ENCODE data around the gene RNF223.
"Not testable (repeated sequence)": the region's sequence is repeated elsewhere in the genome, so short reads cannot be mapped to it uniquely, and the experiment has no call there.

The RNF223 gene

DNA sequence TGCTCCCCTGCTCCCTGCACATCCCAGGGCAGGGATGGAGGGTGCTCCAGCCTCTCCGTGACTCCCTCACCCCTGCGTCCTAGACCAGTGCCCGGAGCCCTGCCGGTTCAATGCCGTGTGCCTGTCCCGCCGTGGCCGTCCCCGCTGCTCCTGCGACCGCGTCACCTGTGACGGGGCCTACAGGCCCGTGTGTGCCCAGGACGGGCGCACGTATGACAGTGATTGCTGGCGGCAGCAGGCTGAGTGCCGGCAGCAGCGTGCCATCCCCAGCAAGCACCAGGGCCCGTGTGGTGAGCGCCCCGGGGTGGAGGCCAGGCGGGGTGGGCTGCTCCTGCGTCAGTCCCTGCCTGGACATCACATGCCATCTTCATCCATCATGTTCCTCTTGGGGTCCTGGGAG is 32.2 kb downstream of the RNF223 start:
- DNase-seq: no peak

GRCh38 chr1:1041092-1041523 is 33.0 kb downstream of the RNF223 start:
- DNase-seq: no peak

GRCh38 chr1:1040004-1040991 is 33.8 kb downstream of the RNF223 start:
- DNase-seq: peak; percentile 78

DNA sequence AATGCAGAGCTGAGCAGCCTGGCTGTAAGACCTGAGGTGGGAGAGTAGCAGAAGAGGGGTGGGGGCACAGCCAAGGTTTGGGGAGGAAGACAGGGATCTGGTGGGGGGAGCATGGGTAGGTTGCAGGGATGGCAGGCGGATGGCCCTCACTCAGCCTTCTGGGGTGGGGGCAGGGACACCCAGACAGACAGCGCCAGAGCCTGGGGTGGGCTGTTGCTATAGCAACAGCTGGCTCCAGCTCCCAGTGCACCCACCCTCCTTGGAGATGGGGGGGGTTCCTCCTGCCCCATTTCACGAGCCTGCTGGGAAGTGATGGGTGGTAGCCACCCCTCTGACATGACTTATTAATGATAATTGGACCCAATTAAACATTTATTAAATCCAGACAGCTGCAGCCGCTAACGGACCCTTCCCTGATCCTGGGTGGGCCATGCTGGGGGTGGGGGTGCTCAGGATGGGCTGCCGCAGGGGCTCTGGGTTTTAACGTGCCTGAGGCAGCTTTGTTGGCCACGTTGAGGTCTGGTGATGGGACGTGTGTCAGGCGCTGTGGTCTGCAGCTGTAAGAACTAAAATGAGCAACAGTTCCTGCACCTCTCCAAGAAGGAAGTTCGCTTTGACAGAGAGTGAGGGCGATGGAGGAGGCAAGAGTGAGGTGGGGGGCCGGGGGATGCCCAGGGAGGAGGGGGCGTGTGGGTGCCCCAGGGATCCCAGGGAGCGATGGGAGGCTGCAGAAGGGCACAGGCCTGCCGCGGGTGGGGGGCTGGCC is 34.8 kb downstream of the RNF223 start:
- no peak for DNase-seq

DNA sequence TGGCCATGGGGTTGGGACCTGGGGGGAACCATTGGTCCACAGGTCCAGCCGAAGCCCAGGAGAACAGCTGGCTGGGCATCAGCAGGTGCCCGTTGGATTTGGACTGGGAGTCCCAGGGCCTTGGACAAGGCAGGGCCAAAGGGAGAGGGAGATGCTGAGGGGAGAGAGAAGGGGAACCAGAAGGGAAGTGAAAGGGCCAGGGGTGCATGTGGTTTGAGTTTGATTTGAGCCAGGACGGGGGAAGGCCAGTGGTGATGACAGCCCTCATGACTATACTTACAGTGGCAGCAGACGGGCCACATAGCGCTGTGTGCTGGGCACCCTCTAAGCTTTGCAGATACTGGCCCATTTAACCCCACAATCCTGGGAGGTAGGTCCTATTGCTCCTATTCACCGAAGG is 35.4 kb downstream of the RNF223 start:
- DNase-seq: no peak

DNA sequence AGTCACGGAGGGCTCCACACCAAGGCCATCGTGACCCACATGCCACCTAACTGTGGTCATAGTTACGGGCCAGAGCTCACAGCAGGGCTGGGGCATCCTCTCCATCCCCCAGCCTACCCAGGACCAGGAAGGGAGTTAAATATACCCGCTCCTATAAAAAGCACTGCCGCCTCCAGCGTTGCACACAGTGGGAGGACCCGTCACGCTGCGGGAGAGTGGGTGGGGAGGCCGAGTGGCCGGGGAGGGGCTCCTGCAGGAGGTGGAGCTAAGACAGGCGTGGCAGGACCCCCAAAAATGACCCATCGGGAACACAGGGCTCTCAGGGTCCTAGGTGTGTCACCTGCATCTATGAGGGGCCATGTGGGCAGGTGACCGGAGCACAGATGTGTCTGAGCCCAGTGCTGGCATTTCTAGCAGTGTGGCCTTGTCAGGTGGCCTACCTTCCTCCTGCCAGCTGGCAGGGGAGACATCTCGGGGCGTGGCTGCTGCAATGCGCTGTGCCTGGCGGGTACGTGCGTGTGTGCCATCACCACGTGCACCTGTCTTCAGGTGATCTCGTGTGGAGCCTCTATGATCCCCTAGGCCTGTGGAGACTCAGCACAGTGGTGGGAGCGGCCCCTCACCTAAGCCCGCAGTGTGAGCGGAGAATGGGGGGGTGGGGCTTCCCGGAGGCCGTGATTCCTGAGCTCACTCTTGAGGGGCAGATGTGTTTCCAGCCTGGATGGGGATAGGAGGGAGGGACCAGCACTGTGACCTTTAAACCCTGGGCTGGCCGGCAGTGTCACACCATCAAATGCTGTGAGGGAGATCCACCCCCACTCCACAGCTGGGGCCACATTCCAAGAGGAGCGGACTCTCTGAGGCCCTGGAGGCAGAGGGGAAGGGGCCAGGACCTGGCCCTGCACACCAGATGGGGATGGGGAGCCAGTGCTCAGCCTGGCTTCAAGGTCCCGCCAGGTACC is 36.5 kb downstream of the RNF223 start:
- DNase-seq: no peak

DNA sequence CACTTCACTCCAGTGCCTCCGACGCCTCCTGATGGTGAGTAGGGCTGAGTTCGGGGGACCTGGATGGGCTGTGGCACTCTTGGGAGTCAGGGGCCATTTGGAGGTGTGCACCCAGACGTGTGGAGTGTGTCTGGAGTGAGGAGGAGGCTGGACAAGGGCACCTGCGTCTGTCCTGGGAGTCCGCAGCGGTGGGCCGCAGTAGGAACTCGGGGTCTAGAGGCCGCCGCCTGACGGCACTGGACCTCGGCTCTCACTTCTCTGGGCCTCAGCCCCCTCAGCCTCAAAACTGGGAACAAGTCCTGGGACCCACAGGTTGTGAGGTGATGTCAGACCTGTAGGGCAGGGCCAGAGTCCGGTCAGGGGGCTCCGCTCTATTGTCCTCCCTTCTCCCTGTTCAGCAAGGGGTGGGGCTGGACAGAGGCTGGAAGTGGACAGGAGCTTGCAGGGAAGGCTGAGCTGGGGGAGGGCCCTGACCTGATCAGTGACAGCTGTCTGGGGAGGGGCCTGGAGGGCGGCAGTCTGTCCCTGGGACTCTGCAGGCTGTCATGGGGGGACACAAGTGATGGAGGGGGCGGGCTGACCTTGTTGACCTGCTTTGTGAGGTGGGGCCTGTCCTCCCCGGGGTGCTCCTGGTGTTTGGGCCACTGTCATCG is 38.7 kb downstream of the RNF223 start:
- no peak for DNase-seq

- no peak for DNase-seq
Measured at GRCh38 chr1:1034439-1034781, 39.7 kb downstream of the RNF223 start.

DNA sequence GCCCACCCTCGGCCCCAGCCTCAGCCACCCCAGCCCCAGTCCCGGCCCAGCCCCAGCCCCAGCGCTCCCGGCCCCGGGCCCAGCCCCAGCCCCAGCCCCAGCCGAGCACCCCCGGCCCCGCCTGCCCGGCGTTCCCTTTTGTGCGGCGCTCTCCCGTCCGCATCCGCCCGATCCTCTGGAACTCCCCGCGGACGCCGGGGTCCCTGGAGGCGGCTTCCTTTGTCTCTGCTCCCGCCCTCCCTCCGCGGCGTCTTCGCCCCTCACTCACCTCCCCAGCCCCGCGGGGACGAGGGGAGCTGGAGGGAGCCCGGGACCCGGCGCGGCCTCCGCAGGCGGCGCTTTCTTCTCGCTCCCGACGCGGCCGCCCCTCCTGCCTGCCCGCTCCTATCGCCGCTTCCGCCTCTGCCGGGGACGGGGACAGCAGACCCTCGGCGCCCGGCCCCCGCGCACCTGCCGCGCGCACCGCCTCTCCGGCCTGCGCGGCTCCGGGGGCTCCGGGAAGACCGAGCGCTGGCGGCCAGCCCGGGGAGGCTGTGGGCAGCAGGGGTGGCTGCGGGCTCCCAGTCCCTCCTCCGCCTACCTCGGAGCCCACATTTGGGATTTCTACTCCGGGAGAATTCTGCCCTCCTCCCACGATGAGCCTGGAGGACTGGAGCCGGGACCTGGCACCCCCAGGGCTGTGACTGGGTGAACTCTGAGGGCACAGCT is 40.2 kb downstream of the RNF223 start:
- DNase-seq: no peak

DNA sequence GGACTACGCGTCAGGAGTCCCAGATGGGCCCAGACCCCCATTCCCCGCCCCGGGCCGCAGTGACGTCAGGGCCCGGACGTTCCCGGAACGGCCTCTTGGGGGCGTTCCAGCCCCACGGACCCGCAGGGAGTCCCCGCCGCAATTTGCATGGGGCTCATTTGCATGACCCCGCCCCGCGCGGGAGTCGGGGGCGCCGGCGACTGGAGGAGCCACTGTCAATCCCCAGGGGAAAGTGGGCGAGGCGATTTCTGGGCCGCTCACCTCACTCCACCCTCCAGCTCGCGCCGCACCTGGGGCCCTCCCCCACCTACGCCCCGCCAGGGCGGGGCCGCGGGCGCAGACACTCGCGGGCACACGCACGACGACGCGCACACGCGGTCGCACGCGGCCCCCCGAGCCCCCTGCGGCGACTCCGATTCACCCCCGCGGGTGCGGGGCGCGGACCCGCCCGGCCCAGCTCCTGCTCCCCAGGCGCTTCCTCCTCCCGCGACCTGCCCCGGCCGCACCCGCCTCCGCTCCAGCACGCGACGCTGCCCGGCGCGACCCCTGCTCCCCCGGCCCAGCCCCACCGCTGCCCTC is 41.0 kb downstream of the RNF223 start:
- peak; percentile 75 for DNase-seq

- DNase-seq: no peak
Measured at GRCh38 chr1:1032424-1032823, 41.7 kb downstream of the RNF223 start.

GRCh38 chr1:1031659-1032235 is 42.4 kb downstream of the RNF223 start:
- no peak for DNase-seq

DNA sequence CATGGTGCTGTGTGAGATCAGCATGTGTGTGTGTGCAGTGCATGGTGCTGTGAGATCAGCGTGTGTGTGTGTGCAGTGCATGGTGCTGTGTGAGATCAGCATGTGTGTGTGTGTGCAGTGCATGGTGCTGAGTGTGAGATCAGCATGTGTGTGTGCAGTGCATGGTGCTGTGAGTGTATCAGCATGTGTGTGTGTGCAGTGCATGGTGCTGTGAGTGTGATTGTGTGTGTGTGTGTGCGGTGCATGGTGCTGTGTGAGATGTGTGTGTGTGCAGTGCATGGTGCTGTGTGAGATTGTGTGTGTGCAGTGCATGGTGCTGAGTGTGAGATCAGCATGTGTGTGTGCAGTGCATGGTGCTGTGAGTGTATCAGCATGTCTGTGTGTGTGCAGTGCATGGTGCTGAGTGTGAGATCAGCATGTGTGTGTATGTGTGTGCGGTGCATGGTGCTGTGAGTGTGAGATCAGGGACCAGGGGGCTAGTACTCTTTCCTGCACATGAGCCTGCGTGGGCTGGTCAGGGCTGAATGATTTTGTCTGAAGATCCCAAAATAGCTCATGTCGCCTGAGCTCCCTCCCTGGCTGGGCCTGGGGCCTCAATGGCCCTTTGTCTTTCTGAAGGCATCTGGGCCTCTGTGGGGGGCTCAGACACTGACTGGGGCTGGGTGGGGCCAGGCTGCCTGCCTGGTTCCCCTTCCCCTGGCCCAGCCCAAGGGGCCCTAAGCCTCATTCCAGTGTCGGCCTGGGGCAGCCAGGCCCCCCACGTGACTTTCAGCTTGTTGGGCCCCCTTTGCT is 43.0 kb downstream of the RNF223 start:
- DNase-seq: not testable (repeated sequence)

- DNase-seq: no peak
Measured at GRCh38 chr1:1027791-1028190, 46.3 kb downstream of the RNF223 start.

DNA sequence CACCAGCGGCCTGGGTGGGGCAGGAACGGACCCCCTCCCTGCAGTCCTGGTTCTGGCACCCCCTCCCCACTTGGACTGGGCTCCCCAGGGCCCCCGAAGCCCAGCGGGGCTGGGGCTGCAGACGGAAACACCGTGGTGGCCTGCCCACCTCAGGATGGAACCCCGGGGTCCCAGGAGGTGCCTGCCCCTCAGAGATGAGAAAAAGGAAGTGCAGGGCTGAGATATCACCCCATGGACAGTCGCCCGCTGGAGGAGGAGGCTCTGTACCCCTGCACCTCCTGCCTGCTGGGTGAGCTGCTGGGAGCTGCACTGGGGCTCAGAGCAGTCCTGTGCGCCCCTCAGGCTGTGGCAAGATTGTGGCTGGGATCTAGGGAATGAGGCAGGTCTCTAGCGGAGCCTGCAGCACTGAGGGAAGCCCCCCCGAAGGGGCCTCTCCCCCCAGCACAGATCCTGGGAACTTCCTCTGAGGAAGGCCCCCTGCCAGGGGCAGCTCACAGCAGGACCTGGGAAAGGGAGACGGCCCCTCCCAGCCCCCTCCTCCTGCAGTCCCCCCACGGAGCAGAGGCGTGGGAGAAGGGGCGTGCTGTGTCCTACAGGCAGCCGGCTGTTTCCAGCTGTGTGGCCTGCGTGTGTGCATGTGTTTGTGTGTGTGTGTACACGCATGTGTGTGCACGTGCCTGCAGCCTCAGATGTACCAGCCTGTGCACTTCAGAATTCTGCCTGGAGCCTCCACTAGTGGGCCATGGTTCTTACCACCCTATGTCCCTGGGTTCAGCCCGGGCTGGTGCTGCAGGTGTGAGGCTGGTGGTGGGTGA is 47.3 kb downstream of the RNF223 start:
- DNase-seq: no peak

DNA sequence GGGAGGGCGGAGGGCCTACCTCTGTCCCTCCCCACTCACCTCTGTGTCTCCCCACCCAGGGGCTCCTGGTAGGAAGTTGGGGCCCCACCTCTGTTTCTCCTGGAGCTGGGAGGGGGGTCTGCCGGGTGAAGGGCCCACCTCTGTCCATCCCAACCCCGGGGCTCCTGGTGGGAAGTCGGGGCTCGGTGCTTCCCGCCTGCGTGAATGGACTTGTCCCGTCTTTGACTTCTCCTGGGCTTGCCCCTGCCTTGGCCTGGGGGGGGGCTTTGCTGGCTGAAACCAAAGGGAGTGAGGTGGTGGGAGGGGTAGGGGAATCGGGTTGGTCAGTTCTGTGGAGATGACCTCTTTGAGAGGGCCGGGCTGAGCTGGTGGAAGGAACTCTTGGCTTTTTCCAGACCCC is 48.4 kb downstream of the RNF223 start:
- DNase-seq: no peak

DNA sequence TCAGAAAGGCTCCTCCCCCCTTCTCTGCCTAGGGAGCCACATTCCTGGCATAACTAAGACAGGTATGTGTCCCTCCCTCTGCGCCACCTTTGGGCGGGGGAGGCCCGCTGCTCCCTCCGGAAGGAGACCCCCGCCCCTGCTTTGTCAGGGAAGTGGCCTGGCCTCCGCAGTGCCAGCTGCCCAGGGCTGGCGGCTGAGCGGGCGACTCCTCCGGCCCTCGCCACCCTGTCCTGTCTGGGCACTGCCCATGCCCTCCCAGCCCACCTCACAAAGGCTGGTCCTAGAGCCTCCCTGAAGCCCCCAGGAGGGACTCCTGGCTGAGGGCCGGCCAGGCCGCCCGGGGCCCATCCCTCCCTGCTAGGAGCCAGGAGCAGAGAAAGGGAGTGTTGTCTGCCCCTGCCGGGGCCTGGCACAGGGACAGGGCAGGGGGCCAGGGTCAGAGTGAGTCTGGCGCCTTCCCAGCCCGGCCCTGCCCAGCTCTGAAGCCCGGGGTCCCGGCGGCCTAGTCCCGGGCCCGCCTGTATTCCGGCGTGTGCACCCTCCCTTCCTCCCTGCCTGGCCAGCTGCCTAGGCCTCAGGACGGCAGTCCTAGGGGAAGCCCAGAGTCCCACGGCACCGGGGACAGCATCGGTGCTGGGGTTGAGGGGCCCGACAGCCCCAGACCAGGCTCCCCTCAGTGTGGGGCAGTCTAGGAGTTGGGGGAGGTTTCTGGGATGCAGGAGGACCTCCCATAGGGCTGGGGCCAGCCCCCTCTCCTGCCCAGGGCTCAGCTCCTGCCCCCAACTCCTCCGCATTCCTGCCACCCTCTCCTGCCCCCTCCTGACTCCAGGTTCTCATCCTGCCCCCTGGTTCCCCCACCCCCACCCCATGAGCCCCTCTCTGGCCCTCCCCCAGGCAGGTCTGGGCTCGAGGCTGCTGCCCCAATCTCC is 49.1 kb downstream of the RNF223 start:
- no peak for DNase-seq
